GM19193 (cell line): Measurements from ENCODE around the gene KCTD5.

Experiments
- POLR2A ChIP-seq: IDR thresholded peaks from 4 replicates; pipeline ENCODE4 v1.6.1; 2011; ENCODE audit not compliant: insufficient read depth, insufficient read length; ENCODE audit errors: extremely low read depth

The KCTD5 gene

GRCh38 chr16:2702871-2703745 lies 20.8 kb downstream of the KCTD5 start:
- TF ChIP-seq POLR2A, result no peak

- no peak for TF ChIP-seq POLR2A
Observed at GRCh38 chr16:2704166-2704982, 22.1 kb downstream of the KCTD5 start.

GRCh38 chr16:2704983-2705275 lies 22.6 kb downstream of the KCTD5 start:
- TF ChIP-seq POLR2A, result no peak

GRCh38 chr16:2705351-2705750 lies 23.0 kb downstream of the KCTD5 start:
- TF ChIP-seq POLR2A, result no peak

DNA sequence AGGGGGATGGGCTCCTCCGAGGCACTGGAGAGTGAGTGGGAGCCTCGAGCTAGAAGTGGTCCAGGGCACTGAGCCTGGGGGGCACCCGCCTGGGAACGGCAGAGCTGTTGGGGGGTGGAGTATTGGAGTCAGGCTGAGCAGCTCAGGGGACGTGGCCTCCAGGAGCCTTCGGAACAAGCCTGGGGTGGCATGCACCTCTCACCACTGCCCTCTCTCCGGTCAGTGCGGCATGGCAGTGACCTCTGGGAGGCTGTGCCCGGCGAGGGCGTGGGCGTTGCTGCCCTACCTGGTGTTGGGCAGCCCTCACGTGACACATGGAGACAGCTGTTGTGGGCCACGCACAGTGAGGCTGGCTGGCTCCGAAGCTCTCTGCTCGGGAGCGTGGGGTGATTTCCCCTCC lies 23.8 kb downstream of the KCTD5 start:
- no peak for TF ChIP-seq POLR2A

DNA sequence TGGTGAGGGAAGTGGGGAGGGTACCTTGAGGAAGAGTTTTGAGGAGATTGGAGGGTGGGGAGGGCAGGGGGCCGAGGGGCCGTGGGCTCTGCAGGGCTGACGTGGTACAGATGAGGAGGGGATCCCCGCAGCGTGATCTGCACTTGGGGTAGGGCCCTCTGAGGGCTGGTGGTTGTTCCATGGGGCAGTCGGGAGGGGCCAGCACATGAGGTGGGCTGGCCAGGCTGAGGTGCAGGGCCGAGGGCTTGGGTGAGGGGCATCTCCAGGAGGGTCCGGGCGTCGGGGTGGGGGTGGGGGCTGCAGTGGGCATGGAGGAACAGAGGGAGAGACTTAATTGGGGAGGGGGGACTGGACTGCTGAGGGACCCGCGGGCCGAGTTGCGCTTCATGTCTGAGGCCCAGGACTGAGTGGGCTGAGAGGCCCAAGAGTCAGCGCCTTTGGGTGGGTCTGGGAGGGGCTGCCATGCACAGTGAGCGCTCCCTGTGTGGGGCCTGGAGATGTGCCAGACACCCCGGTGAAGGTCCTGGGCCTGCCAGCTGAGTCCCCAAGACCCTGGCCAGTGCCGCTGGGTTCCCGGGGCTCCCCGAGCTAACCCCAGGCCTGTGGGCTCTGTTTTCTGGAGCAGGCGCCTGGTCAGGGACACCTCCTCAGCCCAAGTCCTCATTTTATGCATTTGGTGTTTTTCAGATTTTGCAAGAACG lies 24.4 kb downstream of the KCTD5 start:
- TF ChIP-seq POLR2A, result no peak

- no peak for TF ChIP-seq POLR2A
Observed at GRCh38 chr16:2707368-2708289, 25.3 kb downstream of the KCTD5 start.

- no peak for TF ChIP-seq POLR2A
Observed at GRCh38 chr16:2708290-2708639, 25.9 kb downstream of the KCTD5 start.

DNA sequence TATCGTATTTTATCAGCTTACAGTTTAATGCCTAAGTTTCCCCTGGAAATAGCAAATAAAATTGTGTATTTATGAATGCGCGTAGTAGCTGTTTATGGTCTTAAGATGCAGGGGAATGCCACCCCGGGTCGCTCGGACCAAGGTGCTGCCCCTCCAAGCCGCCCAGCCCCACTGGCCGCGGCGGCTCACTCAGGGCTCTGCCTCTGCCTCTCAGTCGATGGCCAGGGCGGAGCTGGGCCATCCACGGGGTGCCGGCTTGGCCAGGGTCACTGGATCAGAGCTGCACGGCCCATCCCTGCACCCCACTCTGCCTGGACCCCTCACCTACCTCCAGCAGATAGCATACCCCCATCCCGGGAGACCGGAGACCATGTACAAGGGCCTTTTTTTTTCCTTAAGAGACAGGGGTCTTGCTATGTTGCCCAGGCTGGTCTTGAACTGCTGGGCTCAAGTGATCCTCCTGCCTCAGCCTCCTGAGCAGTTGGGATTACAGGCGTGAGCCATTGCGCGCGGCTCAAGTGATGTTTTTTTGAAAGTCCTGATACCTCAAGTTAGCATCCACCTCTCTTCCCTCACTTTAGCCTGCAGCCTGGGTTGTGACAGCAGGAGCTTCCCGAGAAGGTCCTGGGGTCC lies 26.7 kb downstream of the KCTD5 start:
- TF ChIP-seq POLR2A, result no peak

DNA sequence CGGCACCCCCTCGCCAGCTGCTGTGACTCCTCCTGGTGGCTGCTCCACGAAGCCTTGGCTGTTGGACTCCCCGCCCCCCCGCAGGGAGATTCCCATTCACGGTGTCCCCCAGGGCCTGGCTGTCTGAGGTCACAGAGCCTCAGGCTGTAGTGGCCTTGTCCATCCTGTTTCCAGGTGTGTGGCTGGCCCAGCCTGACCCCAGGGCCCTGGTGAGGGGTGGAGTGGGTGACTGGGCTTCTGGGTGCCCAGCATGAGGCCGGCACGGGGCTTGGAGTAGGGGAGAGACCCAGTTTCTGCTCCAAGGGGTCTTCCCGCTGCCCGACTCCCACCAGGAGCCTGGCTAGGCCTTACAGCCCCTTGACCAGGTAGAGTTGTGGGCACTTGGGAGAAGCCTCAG lies 27.3 kb downstream of the KCTD5 start:
- TF ChIP-seq POLR2A, result no peak

DNA sequence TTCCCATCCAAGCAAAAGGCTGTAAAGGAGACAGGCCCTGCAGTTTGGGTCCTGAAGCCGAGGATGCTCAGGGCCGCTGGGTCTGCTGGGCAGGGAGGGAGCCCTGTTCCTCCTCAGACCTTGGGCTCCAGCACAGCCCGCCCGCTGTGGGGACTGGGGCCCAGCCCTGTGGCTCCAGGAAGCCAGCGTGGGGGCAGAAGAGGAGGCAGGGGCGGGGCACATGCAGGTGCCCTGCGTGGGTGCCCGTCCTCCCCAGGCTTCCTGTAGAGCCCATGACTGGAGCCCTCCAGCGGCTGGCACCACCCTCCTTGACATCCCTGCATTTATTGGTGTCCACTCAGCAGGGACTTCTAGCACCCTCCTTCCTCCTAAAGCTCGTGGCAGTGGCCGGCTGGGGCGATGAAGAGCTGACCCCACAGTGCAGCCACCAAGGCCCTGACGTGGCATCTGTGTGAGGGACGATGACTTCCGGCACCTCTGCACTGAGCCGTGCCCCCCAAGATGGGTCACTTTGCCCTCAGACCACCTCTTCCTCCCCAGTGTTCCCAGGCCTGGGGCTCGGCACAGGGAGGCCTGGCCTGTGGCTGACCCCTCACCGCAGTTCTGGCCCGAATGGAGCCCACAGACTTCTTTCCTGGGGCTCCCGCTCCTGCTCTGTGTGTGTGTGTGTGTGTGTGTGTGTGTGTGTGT lies 27.8 kb downstream of the KCTD5 start:
- TF ChIP-seq POLR2A, result no peak

DNA sequence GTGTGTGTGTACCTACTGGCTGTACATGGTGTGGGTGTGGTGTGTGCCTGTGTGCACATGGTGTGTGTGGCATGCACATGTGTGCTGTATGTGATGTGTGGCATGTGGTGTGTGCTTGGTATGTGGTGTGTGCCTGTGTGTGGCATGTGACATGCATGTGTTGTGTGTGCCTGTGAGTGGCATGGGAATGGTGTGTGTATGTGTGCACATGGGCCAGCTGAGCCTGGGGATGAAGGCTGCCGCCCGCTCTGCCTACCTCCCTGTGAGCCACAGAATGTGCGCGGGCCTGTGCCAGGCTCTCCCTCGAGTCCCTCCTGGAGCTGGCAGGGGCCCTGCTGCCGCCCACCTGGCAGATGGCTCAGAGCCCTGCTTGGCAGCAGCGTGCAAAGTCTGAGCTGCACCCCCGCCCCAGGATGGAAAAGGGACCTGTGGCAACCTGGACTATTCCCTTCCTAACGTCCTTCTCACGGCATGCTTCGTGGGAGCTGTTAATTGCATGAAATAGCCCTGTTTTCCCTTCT lies 28.4 kb downstream of the KCTD5 start:
- TF ChIP-seq POLR2A, result no peak

DNA sequence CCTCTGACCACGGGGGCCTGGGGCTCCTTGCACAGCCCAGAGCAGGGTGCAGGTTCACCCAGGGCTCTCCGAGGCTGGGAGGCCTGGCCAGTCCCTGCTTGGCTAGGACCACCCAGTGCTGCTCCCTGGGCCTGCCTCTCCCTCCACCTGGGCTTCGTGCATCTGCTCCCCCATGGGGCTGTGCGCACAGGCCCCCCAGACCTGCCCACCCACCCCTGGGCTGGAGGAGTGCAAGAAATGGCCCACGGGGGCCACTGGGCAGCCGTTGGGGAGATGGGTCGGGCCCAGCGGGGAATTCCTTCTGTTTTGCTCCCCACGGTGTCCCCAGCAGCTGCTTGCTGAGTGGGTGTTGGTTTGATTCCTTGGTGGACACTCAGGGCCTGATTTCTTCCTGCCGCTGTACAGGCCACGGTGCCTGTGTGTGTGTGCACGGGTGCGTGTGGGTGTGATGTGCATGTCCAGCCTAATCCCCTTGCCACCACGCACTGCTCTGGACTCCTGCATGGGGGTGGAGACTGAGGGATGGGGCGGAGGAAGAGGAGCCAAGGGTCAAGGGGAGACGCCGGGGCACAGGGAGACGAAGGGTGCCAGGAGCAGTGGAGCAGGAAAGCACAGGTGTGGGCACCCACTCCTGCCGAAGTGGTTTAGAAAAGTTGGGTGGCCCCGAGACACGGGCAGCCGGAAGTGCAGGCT lies 29.2 kb downstream of the KCTD5 start:
- TF ChIP-seq POLR2A, result no peak
